ENCODE measurements around the gene MICALL2. TPM values are rescaled to one million over a fixed set of nuclear protein-coding genes. Genes with fewer than 3 reads are reported as not detected.

The MICALL2 gene
- total and polyA plus RNA-seq, 4 donors = 2.9 to 16.3 (median 7.6) TPM

DNA sequence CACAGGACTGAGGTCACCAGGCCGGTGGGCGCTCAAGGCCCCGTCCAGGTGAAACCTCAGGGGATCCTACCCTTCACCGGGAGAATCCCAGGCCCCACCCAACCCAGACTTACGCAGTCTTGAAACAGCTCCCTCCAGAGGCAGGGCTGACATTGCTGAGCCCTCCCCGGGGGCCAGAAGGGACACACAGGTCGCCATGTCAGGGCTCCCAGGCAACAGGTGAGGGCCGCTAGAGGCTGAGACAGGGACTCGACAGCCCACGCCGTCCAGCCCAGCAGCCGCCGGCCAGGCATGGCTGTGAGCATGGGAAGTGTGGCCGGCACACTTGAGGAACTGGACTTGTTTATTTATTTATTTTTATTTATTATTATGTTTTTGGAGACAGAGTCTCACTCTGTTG lies 10.3 kb downstream of the MICALL2 start:
- Histone ChIP-seq H3K36me3 (ENCODE audit: control insufficient read depth in 4 of 4, insufficient read depth in 3 of 4, low read depth in 1 of 4, low read length in 3 of 4) (no peaks in the 10 kb centered on the region), H3K27ac (ENCODE audit: low read depth in 1 of 2, low read length in 2 of 2) (no peak overlapping the region), H3K9ac (ENCODE audit: low read depth in 1 of 2, low read length in 2 of 2) (no peak overlapping the region), H3K4me3 (ENCODE audit: low read depth in 1 of 3, low read length in 3 of 3) (no peak overlapping the region), H3K27me3 (ENCODE audit: control insufficient read depth in 4 of 4, insufficient read depth in 4 of 4, low read length in 3 of 4) (no peaks in the 10 kb centered on the region), H3K9me3 (ENCODE audit: control insufficient read depth in 4 of 4, low read length in 3 of 4) (no peaks in the 10 kb centered on the region), H3K4me1 (ENCODE audit: control insufficient read depth in 4 of 4, insufficient read depth in 4 of 4, low read length in 3 of 4) (peaks cover 0 to 16% (median 6%) of the 10 kb centered on the region in 4 donors)
- WGBS = 95% methylated on average over 14 of the region's 14 CpGs
- no peak for TF ChIP-seq SP1 (IDR thresholded peaks at IDR 0.05)
- no peak for TF ChIP-seq MAX (IDR thresholded peaks at IDR 0.05)
- TF ChIP-seq, protein P1, sequence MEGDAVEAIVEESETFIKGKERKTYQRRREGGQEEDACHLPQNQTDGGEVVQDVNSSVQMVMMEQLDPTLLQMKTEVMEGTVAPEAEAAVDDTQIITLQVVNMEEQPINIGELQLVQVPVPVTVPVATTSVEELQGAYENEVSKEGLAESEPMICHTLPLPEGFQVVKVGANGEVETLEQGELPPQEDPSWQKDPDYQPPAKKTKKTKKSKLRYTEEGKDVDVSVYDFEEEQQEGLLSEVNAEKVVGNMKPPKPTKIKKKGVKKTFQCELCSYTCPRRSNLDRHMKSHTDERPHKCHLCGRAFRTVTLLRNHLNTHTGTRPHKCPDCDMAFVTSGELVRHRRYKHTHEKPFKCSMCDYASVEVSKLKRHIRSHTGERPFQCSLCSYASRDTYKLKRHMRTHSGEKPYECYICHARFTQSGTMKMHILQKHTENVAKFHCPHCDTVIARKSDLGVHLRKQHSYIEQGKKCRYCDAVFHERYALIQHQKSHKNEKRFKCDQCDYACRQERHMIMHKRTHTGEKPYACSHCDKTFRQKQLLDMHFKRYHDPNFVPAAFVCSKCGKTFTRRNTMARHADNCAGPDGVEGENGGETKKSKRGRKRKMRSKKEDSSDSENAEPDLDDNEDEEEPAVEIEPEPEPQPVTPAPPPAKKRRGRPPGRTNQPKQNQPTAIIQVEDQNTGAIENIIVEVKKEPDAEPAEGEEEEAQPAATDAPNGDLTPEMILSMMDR (IDR thresholded peaks at IDR 0.05; ENCODE audit: low read depth, low read length, missing input control) = no peak
- TF ChIP-seq, protein P2, sequence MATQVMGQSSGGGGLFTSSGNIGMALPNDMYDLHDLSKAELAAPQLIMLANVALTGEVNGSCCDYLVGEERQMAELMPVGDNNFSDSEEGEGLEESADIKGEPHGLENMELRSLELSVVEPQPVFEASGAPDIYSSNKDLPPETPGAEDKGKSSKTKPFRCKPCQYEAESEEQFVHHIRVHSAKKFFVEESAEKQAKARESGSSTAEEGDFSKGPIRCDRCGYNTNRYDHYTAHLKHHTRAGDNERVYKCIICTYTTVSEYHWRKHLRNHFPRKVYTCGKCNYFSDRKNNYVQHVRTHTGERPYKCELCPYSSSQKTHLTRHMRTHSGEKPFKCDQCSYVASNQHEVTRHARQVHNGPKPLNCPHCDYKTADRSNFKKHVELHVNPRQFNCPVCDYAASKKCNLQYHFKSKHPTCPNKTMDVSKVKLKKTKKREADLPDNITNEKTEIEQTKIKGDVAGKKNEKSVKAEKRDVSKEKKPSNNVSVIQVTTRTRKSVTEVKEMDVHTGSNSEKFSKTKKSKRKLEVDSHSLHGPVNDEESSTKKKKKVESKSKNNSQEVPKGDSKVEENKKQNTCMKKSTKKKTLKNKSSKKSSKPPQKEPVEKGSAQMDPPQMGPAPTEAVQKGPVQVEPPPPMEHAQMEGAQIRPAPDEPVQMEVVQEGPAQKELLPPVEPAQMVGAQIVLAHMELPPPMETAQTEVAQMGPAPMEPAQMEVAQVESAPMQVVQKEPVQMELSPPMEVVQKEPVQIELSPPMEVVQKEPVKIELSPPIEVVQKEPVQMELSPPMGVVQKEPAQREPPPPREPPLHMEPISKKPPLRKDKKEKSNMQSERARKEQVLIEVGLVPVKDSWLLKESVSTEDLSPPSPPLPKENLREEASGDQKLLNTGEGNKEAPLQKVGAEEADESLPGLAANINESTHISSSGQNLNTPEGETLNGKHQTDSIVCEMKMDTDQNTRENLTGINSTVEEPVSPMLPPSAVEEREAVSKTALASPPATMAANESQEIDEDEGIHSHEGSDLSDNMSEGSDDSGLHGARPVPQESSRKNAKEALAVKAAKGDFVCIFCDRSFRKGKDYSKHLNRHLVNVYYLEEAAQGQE (IDR thresholded peaks at IDR 0.05) = no peak
- no peak for DNase-seq (ENCODE audit: low spot score)

GRCh38 chr7:1447551-1448244 lies 11.6 kb downstream of the MICALL2 start:
- Histone ChIP-seq H3K4me3 (ENCODE audit: low read depth in 1 of 3, low read length in 3 of 3) (no peak overlapping the region), H3K27me3 (ENCODE audit: control insufficient read depth in 4 of 4, insufficient read depth in 4 of 4, low read length in 3 of 4) (no peaks in the 10 kb centered on the region), H3K36me3 (ENCODE audit: control insufficient read depth in 4 of 4, insufficient read depth in 3 of 4, low read depth in 1 of 4, low read length in 3 of 4) (no peaks in the 10 kb centered on the region), H3K27ac (ENCODE audit: low read depth in 1 of 2, low read length in 2 of 2) (peak overlapping the region in 1 of 2 donors; percentile 19), H3K9me3 (ENCODE audit: control insufficient read depth in 4 of 4, low read length in 3 of 4) (no peaks in the 10 kb centered on the region), H3K9ac (ENCODE audit: low read depth in 1 of 2, low read length in 2 of 2) (no peak overlapping the region), H3K4me1 (ENCODE audit: control insufficient read depth in 4 of 4, insufficient read depth in 4 of 4, low read length in 3 of 4) (peaks cover 0 to 12% (median 5%) of the 10 kb centered on the region in 4 donors)
- 84% methylated on average over 15 of the region's 15 CpGs for WGBS
- TF ChIP-seq, protein P2 (IDR thresholded peaks at IDR 0.05) = no peak
- TF ChIP-seq HNF4A (conservative IDR thresholded peaks at IDR 0.05) (no peak), MAX (IDR thresholded peaks at IDR 0.05) (no peak), RXRA (IDR thresholded peaks at IDR 0.05) (no peak), FOXA1 (IDR thresholded peaks at IDR 0.05) (no peak), JUND (IDR thresholded peaks at IDR 0.05) (no peak), YY1 (IDR thresholded peaks at IDR 0.05) (no peak), FOXA2 (IDR thresholded peaks at IDR 0.05) (no peak), SP1 (IDR thresholded peaks at IDR 0.05) (no peak), ZBTB33 (IDR thresholded peaks at IDR 0.05) (no peak), TAF1 (conservative IDR thresholded peaks at IDR 0.05) (no peak), HNF4G (IDR thresholded peaks at IDR 0.05) (no peak)
- TF ChIP-seq, protein P1 (IDR thresholded peaks at IDR 0.05; ENCODE audit: low read depth, low read length, missing input control) = no peak
- TF ChIP-seq, protein P3, sequence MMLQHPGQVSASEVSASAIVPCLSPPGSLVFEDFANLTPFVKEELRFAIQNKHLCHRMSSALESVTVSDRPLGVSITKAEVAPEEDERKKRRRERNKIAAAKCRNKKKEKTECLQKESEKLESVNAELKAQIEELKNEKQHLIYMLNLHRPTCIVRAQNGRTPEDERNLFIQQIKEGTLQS (IDR thresholded peaks at IDR 0.05) = no peak
- DNase-seq (ENCODE audit: low spot score) = no peak

Measured in liver (tissue), 9 donors.